HEK293 (cell line): ENCODE data around the gene WFDC1.
A peak's percentile ranks its signal among the peaks of the same experiment; 100 is the strongest.

Experiments used
- CTCF ChIA-PET: fragments of 350-600 bp; formaldehyde crosslinking; extraction: SDS; loops from one replicate; lab custom pipeline; 2021; ENCODE audit warnings: antibody characterized with exemption; lab: Yijun Ruan, JAX
- POLR2A ChIA-PET: fragments of 300-600 bp; formaldehyde crosslinking; extraction: SDS; loops from one replicate; lab custom pipeline; 2020; ENCODE audit warnings: antibody characterized with exemption, inconsistent platforms; lab: Yijun Ruan, JAX
- H3K27ac ChIP-seq: fragments of 200-500 bp; sonication (Bioruptor generic); 2 replicates; pipeline ENCODE4 v1.5.1; 2014; ENCODE audit warnings: low read depth, low read length, control low read depth, inconsistent platforms; ENCODE audit errors: extremely low read depth
- H3K36me3 ChIP-seq, 2 experiments: fragments of 200-500 bp in 1 of 2; sonication (Bioruptor generic) in 1 of 2; 1 replicate in 1 of 2; 2 replicates in 1 of 2; pipeline ENCODE4 v1.5.1; 2014 to 2017; ENCODE audit warnings: inconsistent platforms in 2 of 2, low read length in 2 of 2; ENCODE audit not compliant: control insufficient read depth in 2 of 2, insufficient read depth in 1 of 2
- H3K4me1 ChIP-seq: fragments of 200-500 bp; sonication (Bioruptor generic); 2 replicates; pipeline ENCODE4 v1.5.1; 2014; ENCODE audit warnings: mild to moderate bottlenecking, low read length, inconsistent platforms; ENCODE audit not compliant: control insufficient read depth, insufficient read depth
- H3K4me3 ChIP-seq: 2 replicates; pipeline ENCODE4 v1.5.1; 2011; ENCODE audit warnings: low read depth, mild to moderate bottlenecking, control low read depth, low read length, moderate library complexity
- H3K9me3 ChIP-seq: fragments of 200-500 bp; sonication (Bioruptor generic); 2 replicates; pipeline ENCODE4 v1.5.1; 2014; ENCODE audit warnings: low read depth, low read length, inconsistent platforms; ENCODE audit not compliant: control insufficient read depth, insufficient read depth
- KLF1 ChIP-seq: fragments of 450-650 bp; formaldehyde crosslinking; IDR thresholded peaks from 2 replicates; pipeline ENCODE4 v1.5.1; 2016; ENCODE audit warnings: missing biosample characterization, missing genetic modification characterization
- KLF8 ChIP-seq: fragments of 450-650 bp; formaldehyde crosslinking; IDR thresholded peaks from 2 replicates; pipeline ENCODE4 v1.5.1; 2016; ENCODE audit warnings: missing biosample characterization, missing genetic modification characterization
- SP7 ChIP-seq: fragments of 450-650 bp; formaldehyde crosslinking; IDR thresholded peaks from 2 replicates; pipeline ENCODE4 v1.5.1; 2016; ENCODE audit warnings: missing biosample characterization, missing genetic modification characterization
- ZBTB8A ChIP-seq: fragments of 450-650 bp; formaldehyde crosslinking; IDR thresholded peaks from 2 replicates; pipeline ENCODE4 v1.5.1; 2016; ENCODE audit warnings: missing biosample characterization, missing genetic modification characterization
- ZIC2 ChIP-seq: fragments of 450-650 bp; formaldehyde crosslinking; IDR thresholded peaks from 2 replicates; pipeline ENCODE4 v1.5.1; 2016; ENCODE audit warnings: missing biosample characterization, missing genetic modification characterization
- ZNF169 ChIP-seq: fragments of 450-650 bp; formaldehyde crosslinking; IDR thresholded peaks from 2 replicates; pipeline ENCODE4 v1.5.1; 2016; ENCODE audit warnings: missing biosample characterization, missing genetic modification characterization
- ZNF202 ChIP-seq: fragments of 450-650 bp; formaldehyde crosslinking; IDR thresholded peaks from 2 replicates; pipeline ENCODE4 v1.5.1; 2016; ENCODE audit warnings: missing biosample characterization, missing genetic modification characterization, borderline replicate concordance
- ZNF274 ChIP-seq, 2 experiments: fragments of 200-500 bp in 1 of 2; fragments of 450-650 bp in 1 of 2; sonication (Bioruptor generic) in 1 of 2; formaldehyde crosslinking in 1 of 2; IDR thresholded peaks; 2 replicates each; pipeline versions ENCODE4 v1.5.1 to v1.6.1; 2014 to 2016; ENCODE audit warnings: borderline replicate concordance in 1 of 2, inconsistent platforms in 1 of 2, low read length in 1 of 2, missing biosample characterization in 1 of 2, missing genetic modification characterization in 1 of 2
- ZNF302 ChIP-seq: fragments of 450-650 bp; formaldehyde crosslinking; IDR thresholded peaks from 2 replicates; pipeline ENCODE4 v1.5.1; 2016; ENCODE audit warnings: missing biosample characterization, missing genetic modification characterization, low read depth
- ZNF548 ChIP-seq: fragments of 450-650 bp; formaldehyde crosslinking; IDR thresholded peaks from 2 replicates; pipeline ENCODE4 v1.5.1; 2016; ENCODE audit warnings: missing biosample characterization, missing genetic modification characterization
- ZNF600 ChIP-seq: fragments of 450-650 bp; formaldehyde crosslinking; IDR thresholded peaks from 2 replicates; pipeline ENCODE4 v1.5.1; 2016; ENCODE audit warnings: missing biosample characterization, missing genetic modification characterization
- ZNF768 ChIP-seq: fragments of 450-650 bp; formaldehyde crosslinking; IDR thresholded peaks from 2 replicates; pipeline ENCODE4 v1.5.1; 2018; ENCODE audit warnings: missing biosample characterization, mild to moderate bottlenecking, missing genetic modification characterization
- ZNF830 ChIP-seq: fragments of 450-650 bp; IDR thresholded peaks from 2 replicates; pipeline ENCODE4 v1.5.0; 2018; ENCODE audit warnings: missing biosample characterization, missing genetic modification characterization, low read depth, mild to moderate bottlenecking, moderate library complexity
- TF ChIP-seq, protein P1 (sequence below): fragments of 450-650 bp; formaldehyde crosslinking; IDR thresholded peaks from 2 replicates; pipeline ENCODE4 v1.5.1; 2017; ENCODE audit warnings: missing biosample characterization, missing genetic modification characterization
- TF ChIP-seq, protein P2 (sequence below): fragments of 450-650 bp; formaldehyde crosslinking; IDR thresholded peaks from 2 replicates; pipeline ENCODE4 v1.5.1; 2016; ENCODE audit warnings: missing biosample characterization, missing genetic modification characterization

The WFDC1 gene

DNA sequence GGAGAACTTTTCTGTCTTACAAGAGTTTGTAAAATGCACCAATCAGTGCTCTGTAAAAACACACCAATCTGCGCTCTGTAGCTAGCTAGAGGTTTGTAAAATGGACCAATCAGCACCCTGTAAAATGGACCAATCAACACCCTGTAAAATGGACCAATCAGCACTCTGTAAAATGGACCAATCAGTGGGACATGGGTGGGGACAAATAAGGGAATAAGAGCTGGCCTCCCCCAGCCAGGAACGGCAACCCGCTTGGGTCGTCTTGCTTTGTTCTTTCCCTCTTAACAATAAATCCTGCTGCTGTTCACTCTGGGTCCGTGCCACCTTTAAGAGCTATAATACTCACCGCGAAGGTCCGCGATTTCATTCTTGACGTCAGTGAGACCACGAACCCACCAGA is 36.4 kb upstream of the WFDC1 start:
- Histone ChIP-seq H3K4me3 (no peak overlapping the region), H3K4me1 (no peaks in the 10 kb centered on the region), H3K36me3 (no peaks in the 10 kb centered on the region), H3K9me3 (no peaks in the 10 kb centered on the region), H3K27ac (no peak overlapping the region)
- TF ChIP-seq ZNF274 (IDR thresholded peaks at IDR 0.05; ENCODE audit: low read length) (no peak), ZNF274 (tag by site-specific recombination; IDR thresholded peaks at IDR 0.05; ENCODE audit: borderline replicate concordance) (no peak), ZNF548 (tag by site-specific recombination) (no peak), ZNF302 (tag by site-specific recombination) (no peak), ZIC2 (no peak), KLF8 (no peak)
- ChIA-PET CTCF (interaction anchor here (0.8 to 1.3 kb wide), 2 partner anchors 18 to 29 kb away, joined by 3 to 5 read pairs; no protein-coding TSS in a partner anchor), POLR2A (interaction anchor here (0.7 kb wide), 1 partner anchor 247 kb away, joined by 3 read pairs; no protein-coding TSS in a partner anchor)

DNA sequence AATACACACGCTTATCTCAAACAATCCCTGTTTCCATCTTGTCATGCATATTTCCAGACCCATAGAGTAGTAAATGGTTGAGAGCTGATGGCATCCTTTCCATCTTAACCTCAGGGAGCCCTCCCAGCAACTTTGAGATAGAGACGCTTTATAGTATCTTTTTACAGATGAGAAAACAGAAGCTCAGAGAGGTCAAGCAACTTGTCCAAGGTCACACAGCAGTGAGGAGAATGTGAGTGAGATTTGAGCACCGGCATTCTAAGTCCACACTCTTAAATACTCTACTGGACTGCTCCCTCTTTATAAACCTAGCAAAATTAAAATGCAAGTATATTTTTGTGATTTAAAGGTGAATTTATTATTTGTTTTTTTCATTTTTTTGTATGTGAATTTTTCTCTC is 35.0 kb upstream of the WFDC1 start:
- Histone ChIP-seq H3K4me3 (no peak overlapping the region), H3K27ac (no peak overlapping the region), H3K9me3 (no peaks in the 10 kb centered on the region), H3K4me1 (no peaks in the 10 kb centered on the region)
- POLR2A ChIA-PET: no interaction called here
- TF ChIP-seq KLF8: no peak
- TF ChIP-seq ZNF768 (tag by site-specific recombination): peak; percentile 76; the same call in 1 of the 2 replicates
- TF ChIP-seq, protein P1, sequence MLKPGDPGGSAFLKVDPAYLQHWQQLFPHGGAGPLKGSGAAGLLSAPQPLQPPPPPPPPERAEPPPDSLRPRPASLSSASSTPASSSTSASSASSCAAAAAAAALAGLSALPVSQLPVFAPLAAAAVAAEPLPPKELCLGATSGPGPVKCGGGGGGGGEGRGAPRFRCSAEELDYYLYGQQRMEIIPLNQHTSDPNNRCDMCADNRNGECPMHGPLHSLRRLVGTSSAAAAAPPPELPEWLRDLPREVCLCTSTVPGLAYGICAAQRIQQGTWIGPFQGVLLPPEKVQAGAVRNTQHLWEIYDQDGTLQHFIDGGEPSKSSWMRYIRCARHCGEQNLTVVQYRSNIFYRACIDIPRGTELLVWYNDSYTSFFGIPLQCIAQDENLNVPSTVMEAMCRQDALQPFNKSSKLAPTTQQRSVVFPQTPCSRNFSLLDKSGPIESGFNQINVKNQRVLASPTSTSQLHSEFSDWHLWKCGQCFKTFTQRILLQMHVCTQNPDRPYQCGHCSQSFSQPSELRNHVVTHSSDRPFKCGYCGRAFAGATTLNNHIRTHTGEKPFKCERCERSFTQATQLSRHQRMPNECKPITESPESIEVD (tag by site-specific recombination): no peak
- TF ChIP-seq, protein P2, sequence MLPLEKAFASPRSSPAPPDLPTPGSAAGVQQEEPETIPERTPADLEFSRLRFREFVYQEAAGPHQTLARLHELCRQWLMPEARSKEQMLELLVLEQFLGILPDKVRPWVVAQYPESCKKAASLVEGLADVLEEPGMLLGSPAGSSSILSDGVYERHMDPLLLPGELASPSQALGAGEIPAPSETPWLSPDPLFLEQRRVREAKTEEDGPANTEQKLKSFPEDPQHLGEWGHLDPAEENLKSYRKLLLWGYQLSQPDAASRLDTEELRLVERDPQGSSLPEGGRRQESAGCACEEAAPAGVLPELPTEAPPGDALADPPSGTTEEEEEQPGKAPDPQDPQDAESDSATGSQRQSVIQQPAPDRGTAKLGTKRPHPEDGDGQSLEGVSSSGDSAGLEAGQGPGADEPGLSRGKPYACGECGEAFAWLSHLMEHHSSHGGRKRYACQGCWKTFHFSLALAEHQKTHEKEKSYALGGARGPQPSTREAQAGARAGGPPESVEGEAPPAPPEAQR (tag by site-specific recombination): no peak
- no peak for TF ChIP-seq ZBTB8A
- TF ChIP-seq, all 188 proteins: peak for 1
- no peaks in the 10 kb centered on the region for H3K36me3 ChIP-seq
- CTCF ChIA-PET: no interaction called here

DNA sequence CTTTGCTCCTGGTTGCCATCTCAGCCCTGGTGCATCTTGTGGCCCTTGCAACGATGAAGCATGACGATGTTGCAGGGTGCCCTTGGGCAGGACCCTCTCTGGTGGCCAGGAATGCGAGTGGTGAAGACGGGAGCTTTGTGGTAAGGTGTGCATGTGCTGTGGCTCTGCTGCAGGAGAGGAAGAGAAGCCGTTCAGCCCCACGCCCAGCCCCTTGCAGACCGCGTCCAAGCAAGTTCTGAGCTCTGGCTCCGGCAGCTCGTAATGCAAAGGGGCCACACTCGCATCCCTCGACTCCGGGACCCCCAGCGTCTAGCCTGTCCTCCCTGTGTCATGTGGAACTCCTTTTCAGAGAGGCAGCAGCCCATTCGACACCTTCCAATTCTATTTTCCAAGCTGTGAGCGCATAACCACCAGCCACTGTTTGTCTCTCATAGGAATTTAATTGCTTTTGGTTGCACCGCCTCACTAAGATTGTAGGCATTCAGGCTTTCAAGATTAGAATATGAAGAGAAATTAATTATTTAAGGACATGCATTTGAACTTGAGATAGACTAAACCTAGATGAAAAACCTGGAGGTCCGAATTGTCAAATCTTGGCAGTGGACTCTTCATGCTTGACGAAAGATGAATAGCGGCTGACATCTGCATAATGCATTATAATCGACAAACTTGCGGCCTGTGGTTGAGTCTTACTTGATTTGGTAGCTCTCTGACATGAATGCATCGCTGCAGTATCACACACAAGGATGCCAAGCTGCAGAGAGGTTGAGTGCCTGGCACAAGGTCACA is 33.7 kb upstream of the WFDC1 start:
- no peaks in the 10 kb centered on the region for H3K4me1 ChIP-seq
- no peaks in the 10 kb centered on the region for H3K9me3 ChIP-seq
- H3K4me3 ChIP-seq: no peak overlapping the region
- H3K36me3 ChIP-seq: no peaks in the 10 kb centered on the region
- ChIA-PET CTCF (interaction anchor here (0.9 to 3.8 kb wide), 2 partner anchors 16 to 245 kb away, joined by 4 to 23 read pairs; no protein-coding TSS in a partner anchor), POLR2A (no interaction called here)
- H3K27ac ChIP-seq: no peak overlapping the region
- TF ChIP-seq ZNF830 (tag by site-specific recombination) (no peak), KLF1 (tag by site-specific recombination) (no peak), ZNF600 (tag by site-specific recombination) (no peak), SP7 (no peak), ZNF169 (tag by site-specific recombination) (no peak), ZNF202 (tag by site-specific recombination) (no peak)
